HG03108 (cell line): ENCODE results near the gene SHISA2.
"Not testable (repeated sequence)": the region's sequence is repeated elsewhere in the genome, so short reads cannot be mapped to it uniquely, and the experiment has no call there.

ENCODE experiments used
- ATAC-seq: cut with Tn5 transposase; IDR thresholded peaks from one replicate; pipeline ENCODE4 v1.9.1; 2021; ENCODE audit warnings: moderate library complexity; ENCODE audit not compliant: unreplicated experiment

SHISA2 gene

GRCh38 chr13:26051657-26052311 lies at the start of gene SHISA2:
SHISA2 (minus strand) TSS chr13:26052016; CDS start chr13:26050975, 1,041 bp downstream.
- no peak for ATAC-seq

- ATAC-seq, result no peak
Observed at GRCh38 chr13:26095846-26096610, 44.2 kb upstream of the SHISA2 start.

GRCh38 chr13:26095338-26095737 lies 43.5 kb upstream of the SHISA2 start:
- ATAC-seq, result no peak

- ATAC-seq, result not testable (repeated sequence)
Observed at GRCh38 chr13:26076821-26077220, 25.0 kb upstream of the SHISA2 start.

- ATAC-seq, result no peak
Observed at GRCh38 chr13:26075498-26075897, 23.7 kb upstream of the SHISA2 start.

- ATAC-seq, result no peak
Observed at GRCh38 chr13:26074706-26075105, 22.9 kb upstream of the SHISA2 start.

- not testable (repeated sequence) for ATAC-seq
Observed at GRCh38 chr13:26072335-26072734, 20.5 kb upstream of the SHISA2 start.

- ATAC-seq, result no peak
Observed at GRCh38 chr13:26071691-26072090, 19.9 kb upstream of the SHISA2 start.

- ATAC-seq, result not testable (repeated sequence)
Observed at GRCh38 chr13:26069642-26070041, 17.8 kb upstream of the SHISA2 start.

GRCh38 chr13:26068372-26068771 lies 16.6 kb upstream of the SHISA2 start:
- not testable (repeated sequence) for ATAC-seq

- ATAC-seq, result no peak
Observed at GRCh38 chr13:26067601-26068000, 15.8 kb upstream of the SHISA2 start.

- ATAC-seq, result not testable (repeated sequence)
Observed at GRCh38 chr13:26066492-26066891, 14.7 kb upstream of the SHISA2 start.

- no peak for ATAC-seq
Observed at GRCh38 chr13:26062853-26063444, 11.1 kb upstream of the SHISA2 start.

- no peak for ATAC-seq
Observed at GRCh38 chr13:26061947-26062346, 10.1 kb upstream of the SHISA2 start.

- no peak for ATAC-seq
Observed at GRCh38 chr13:26061256-26061655, 9.4 kb upstream of the SHISA2 start.

GRCh38 chr13:26060357-26060756 lies 8.5 kb upstream of the SHISA2 start:
- ATAC-seq, result no peak

- no peak for ATAC-seq
Observed at GRCh38 chr13:26058704-26059103, 6.9 kb upstream of the SHISA2 start.

- ATAC-seq, result no peak
Observed at GRCh38 chr13:26054896-26055295, 3.1 kb upstream of the SHISA2 start.

- ATAC-seq, result no peak
Observed at GRCh38 chr13:26053418-26053980, 1.7 kb upstream of the SHISA2 start.

GRCh38 chr13:26052337-26052736 lies 521 bp upstream of the SHISA2 start:
- no peak for ATAC-seq

GRCh38 chr13:26051231-26051656 lies 572 bp downstream of the SHISA2 start:
- ATAC-seq, result no peak
